HG02943 (cell line): ENCODE data around the gene OR1S2.
"Not testable (repeated sequence)": the region's sequence is repeated elsewhere in the genome, so short reads cannot be mapped to it uniquely, and the experiment has no call there.

ENCODE experiments used
- ATAC-seq: cut with Tn5 transposase; IDR thresholded peaks from one replicate; pipeline ENCODE4 v1.9.1; 2021; ENCODE audit warnings: mild to moderate bottlenecking, low read depth, moderate library complexity; ENCODE audit not compliant: unreplicated experiment

Gene OR1S2

GRCh38 chr11:58204042-58204441 lies at the start of gene OR1S2:
Gene OR1S2, minus strand, starts transcription at chr11:58204142. Its CDS starts 0 bp downstream, at chr11:58204142.
- no peak for ATAC-seq

GRCh38 chr11:58243954-58244353 lies 40.0 kb upstream of the OR1S2 start:
- no peak for ATAC-seq

GRCh38 chr11:58227956-58228615 lies 24.1 kb upstream of the OR1S2 start:
- no peak for ATAC-seq

GRCh38 chr11:58222721-58223120 lies 18.8 kb upstream of the OR1S2 start:
- ATAC-seq, result no peak

- ATAC-seq, result no peak
These were observed 12.5 kb upstream of the OR1S2 start for GRCh38 chr11:58216476-58216875.

GRCh38 chr11:58212420-58212819 lies 8.5 kb upstream of the OR1S2 start, which contains the start of gene OR1S1:
Gene OR1S1, plus strand, starts transcription at chr11:58212720.
- not testable (repeated sequence) for ATAC-seq

- ATAC-seq, result no peak
These were observed 4.7 kb downstream of the OR1S2 start for GRCh38 chr11:58199271-58199670.

- ATAC-seq, result no peak
These were observed 8.0 kb downstream of the OR1S2 start for GRCh38 chr11:58195939-58196338.

GRCh38 chr11:58193391-58193790 lies 10.6 kb downstream of the OR1S2 start:
- ATAC-seq, result no peak

GRCh38 chr11:58192229-58192628 lies 11.7 kb downstream of the OR1S2 start:
- no peak for ATAC-seq

GRCh38 chr11:58188770-58189169 lies 15.2 kb downstream of the OR1S2 start, which contains the start of gene OR9Q2:
Gene OR9Q2, plus strand, starts transcription at chr11:58189070. Its CDS starts 1,421 bp downstream, at chr11:58190491.
- no peak for ATAC-seq

- ATAC-seq, result no peak
These were observed 17.0 kb downstream of the OR1S2 start for GRCh38 chr11:58186938-58187337.

- no peak for ATAC-seq
These were observed 24.3 kb downstream of the OR1S2 start for GRCh38 chr11:58179648-58180047.

GRCh38 chr11:58178444-58178843 lies 25.5 kb downstream of the OR1S2 start:
- no peak for ATAC-seq

- ATAC-seq, result no peak
These were observed 26.4 kb downstream of the OR1S2 start for GRCh38 chr11:58177409-58178054.

GRCh38 chr11:58165504-58166106 lies 38.3 kb downstream of the OR1S2 start:
- ATAC-seq, result no peak

GRCh38 chr11:58164990-58165389 lies 39.0 kb downstream of the OR1S2 start:
- no peak for ATAC-seq

- ATAC-seq, result no peak
These were observed 39.6 kb downstream of the OR1S2 start for GRCh38 chr11:58164389-58164788.
